Testis (tissue), 2 donors: ENCODE data around the gene ZBTB18.

ENCODE experiments used
- CTCF ChIP-seq, 3 experiments: fragments of 450-650 bp in 2 of 3; fragments of 200-600 bp in 1 of 3; sonication (generic) in 1 of 3; IDR thresholded peaks; one replicate each; pipeline ENCODE4 v1.5.1; 2016 to 2019; ENCODE audit warnings: antibody characterized with exemption in 3 of 3, mild to moderate bottlenecking in 2 of 3, moderate library complexity in 1 of 3
- POLR2A ChIP-seq: fragments of 450-650 bp; IDR thresholded peaks from one replicate; pipeline ENCODE4 v1.6.1; 2017; ENCODE audit warnings: antibody characterized with exemption, mild to moderate bottlenecking, moderate library complexity

- TF ChIP-seq CTCF (IDR thresholded peaks at IDR 0.05) (no peak), POLR2A (no peak)
Observed at GRCh38 chr1:244054924-244055263, 3.8 kb downstream of the ZBTB18 start.
